ENCODE data around the gene UAP1L1.

GRCh38 chr9:137080260-137081122 is 3.2 kb downstream of the UAP1L1 start:
- TF ChIP-seq CTCF (IDR thresholded peaks at IDR 0.05) (no peak), POLR2A (IDR thresholded peaks at IDR 0.05) (no peak)
